Lung (tissue), 12 donors: ENCODE measurements around the gene TBL2. TPM values are rescaled to one million over a fixed set of nuclear protein-coding genes. Genes with fewer than 3 reads are reported as not detected.
"Not testable (repeated sequence)": the region's sequence is repeated elsewhere in the genome, so short reads cannot be mapped to it uniquely, and the experiment has no call there.

ENCODE experiments used
- ATAC-seq: fragments of 200-7000 bp; cut with Tn5 transposase; one replicate; pipeline ENCODE4 v1.9.1; 2020; ENCODE audit warnings: moderate number of reproducible peaks; ENCODE audit not compliant: insufficient read depth, low FRiP score
- DNase-seq, 3 donors: peaks; one replicate each; pipeline ENCODE4 v3.0.0-alpha.2; 2013 to 2017
- H3K27ac ChIP-seq, 2 donors: one replicate each; pipeline ENCODE4 v1.5.1; 2013; ENCODE audit warnings: mild to moderate bottlenecking in 2 of 2, moderate library complexity in 2 of 2, control low read depth in 1 of 2, inconsistent platforms in 1 of 2, low read depth in 1 of 2, low read length in 1 of 2
- H3K27me3 ChIP-seq, 3 donors: one replicate each; pipeline ENCODE4 v1.5.1; 2013; ENCODE audit warnings: low read length in 2 of 3; ENCODE audit not compliant: control insufficient read depth in 3 of 3, insufficient read depth in 3 of 3
- H3K36me3 ChIP-seq, 4 donors: one replicate each; pipeline ENCODE4 v1.5.1; 2013; ENCODE audit warnings: low read length in 4 of 4, mild to moderate bottlenecking in 1 of 4, moderate library complexity in 1 of 4; ENCODE audit not compliant: control insufficient read depth in 4 of 4, insufficient read depth in 4 of 4
- H3K4me1 ChIP-seq, 5 donors: one replicate each; pipeline ENCODE4 v1.5.1; 2013; ENCODE audit warnings: low read length in 5 of 5, mild to moderate bottlenecking in 2 of 5, moderate library complexity in 1 of 5; ENCODE audit not compliant: control insufficient read depth in 5 of 5, insufficient read depth in 5 of 5
- H3K4me3 ChIP-seq: one replicate; pipeline ENCODE4 v1.5.1; 2013; ENCODE audit warnings: mild to moderate bottlenecking, control low read depth, moderate library complexity
- H3K9ac ChIP-seq, 2 donors: one replicate each; pipeline ENCODE4 v1.5.1; 2013; ENCODE audit warnings: low read length in 2 of 2, control low read depth in 1 of 2; ENCODE audit not compliant: insufficient read depth in 1 of 2
- H3K9me3 ChIP-seq, 4 donors: one replicate each; pipeline ENCODE4 v1.5.1; 2013; ENCODE audit warnings: low read length in 3 of 4, mild to moderate bottlenecking in 1 of 4, moderate library complexity in 1 of 4; ENCODE audit not compliant: control insufficient read depth in 4 of 4, insufficient read depth in 3 of 4
- CTCF ChIP-seq: IDR thresholded peaks from 2 replicates; pipeline ENCODE4 v1.5.1; 2012; ENCODE audit warnings: mild to moderate bottlenecking; ENCODE audit errors: control extremely low read depth, extremely low read depth
- WGBS, 2 donors: extraction: QIAGEN DNeasy Blood & Tissue Kit; methylation state at CpG; one replicate each; pipeline ENCODE4 v1.1.7; 2013; 5-methylcytosine and 5-hydroxymethylcytosine counted together
- polyA plus RNA-seq, 2 donors: library from polyadenylated mRNA; stranded (reverse); fragments of 200-250 nt; gene quantifications; one replicate each; pipeline ENCODE4 v1.2.1, GENCODE V29; 2013
- total RNA-seq, 2 donors: library from RNA; depleted of rRNA in 1 of 2; stranded (reverse); fragments of >200 nt in 1 of 2; gene quantifications; one replicate each; pipeline ENCODE4 v1.2.1, GENCODE V29; 2014 to 2021
- donor health status: control.
- donor health status: control.
- donor health status: Bipolar disorder and iron deficiency.
- donor health status: healthy.
- donor health status: DM: yes; HTN: yes; CAD: no.

The TBL2 gene
- total and polyA plus RNA-seq, 4 donors = 12.8 to 49.2 (median 43.9) TPM

GRCh38 chr7:73615886-73616285, 37.5 kb upstream of the TBL2 start:
- no peaks in the 10 kb centered on the region for H3K27me3 ChIP-seq
- H3K4me1 ChIP-seq = no peaks in the 10 kb centered on the region
- peaks cover 0 to 2% (median 0%) of the 10 kb centered on the region in 4 donors for H3K36me3 ChIP-seq
- H3K9ac ChIP-seq = no peak overlapping the region
- DNase-seq (no peak), ATAC-seq (no peak)
- H3K4me3 ChIP-seq = no peak overlapping the region
- TF ChIP-seq CTCF = no peak
- no peak overlapping the region for H3K27ac ChIP-seq
- H3K9me3 ChIP-seq = no peaks in the 10 kb centered on the region
- WGBS, 2 donors = 50 to 67% methylated on average over 4 of the region's 4 CpGs

GRCh38 chr7:73614937-73615336, 36.6 kb upstream of the TBL2 start:
- not testable (repeated sequence) for H3K4me1 ChIP-seq, H3K9ac ChIP-seq, H3K36me3 ChIP-seq, H3K4me3 ChIP-seq, H3K27me3 ChIP-seq, DNase-seq, ATAC-seq, H3K9me3 ChIP-seq, H3K27ac ChIP-seq
- 87 to 88% methylated on average over 10 of the region's 10 CpGs for WGBS, 2 donors

- ATAC-seq = no peak
- Histone ChIP-seq H3K27me3 (no peaks in the 10 kb centered on the region), H3K36me3 (peaks cover 0 to 2% (median 0%) of the 10 kb centered on the region in 4 donors), H3K4me3 (no peak overlapping the region), H3K27ac (no peak overlapping the region), H3K4me1 (no peaks in the 10 kb centered on the region), H3K9me3 (no peaks in the 10 kb centered on the region), H3K9ac (no peak overlapping the region)
- no peak for DNase-seq
- TF ChIP-seq CTCF = no peak
- 63 to 69% methylated on average over 14 of the region's 14 CpGs for WGBS, 2 donors
Measured at GRCh38 chr7:73613954-73614735, 35.8 kb upstream of the TBL2 start.

- H3K4me1 ChIP-seq = no peaks in the 10 kb centered on the region
- H3K9ac ChIP-seq = no peak overlapping the region
- H3K27ac ChIP-seq = no peak overlapping the region
- 9 to 13% methylated on average over 11 of the region's 11 CpGs for WGBS, 2 donors
- no peaks in the 10 kb centered on the region for H3K27me3 ChIP-seq
- H3K4me3 ChIP-seq = no peak overlapping the region
- no peaks in the 10 kb centered on the region for H3K9me3 ChIP-seq
- ATAC-seq (no peak), DNase-seq (no peak)
- no peak for TF ChIP-seq CTCF
- H3K36me3 ChIP-seq = peaks cover 0 to 2% (median 0%) of the 10 kb centered on the region in 4 donors
Measured at GRCh38 chr7:73612598-73613269, 34.4 kb upstream of the TBL2 start.
